Neural cell (in vitro differentiated cells): ENCODE data around the gene ACOXL.

Source experiments
- CTCF ChIP-seq: fragments of 450-650 bp; IDR thresholded peaks from 2 replicates; pipeline ENCODE4 v1.5.1; 2014; ENCODE audit warnings: antibody characterized with exemption, mild to moderate bottlenecking, moderate library complexity; ENCODE audit not compliant: poor library complexity, severe bottlenecking
- MXI1 ChIP-seq: fragments of 450-650 bp; conservative IDR thresholded peaks from 2 replicates; pipeline ENCODE4 v1.6.1; 2014; ENCODE audit warnings: antibody characterized with exemption, mild to moderate bottlenecking; ENCODE audit not compliant: poor library complexity, severe bottlenecking
- POLR2AphosphoS5 ChIP-seq: IDR thresholded peaks from 2 replicates; pipeline ENCODE4 v1.6.1; 2012

- no peak for TF ChIP-seq POLR2AphosphoS5
- TF ChIP-seq CTCF: no peak
- TF ChIP-seq MXI1: no peak
Measured at GRCh38 chr2:110872521-110872920, 140.1 kb downstream of the ACOXL start.
